ENCODE results near the gene VSIR. TPM values are rescaled to one million over a fixed set of nuclear protein-coding genes. Genes with fewer than 3 reads are reported as not detected.

The VSIR gene
- total RNA-seq, 1 donor from 2014 or later = 8.1 TPM

- DNase-seq = no peak
Observed at GRCh38 chr10:71782221-71782916, 9.0 kb upstream of the VSIR start.

GRCh38 chr10:71780719-71781118 lies 7.4 kb upstream of the VSIR start:
- no peak for DNase-seq

DNA sequence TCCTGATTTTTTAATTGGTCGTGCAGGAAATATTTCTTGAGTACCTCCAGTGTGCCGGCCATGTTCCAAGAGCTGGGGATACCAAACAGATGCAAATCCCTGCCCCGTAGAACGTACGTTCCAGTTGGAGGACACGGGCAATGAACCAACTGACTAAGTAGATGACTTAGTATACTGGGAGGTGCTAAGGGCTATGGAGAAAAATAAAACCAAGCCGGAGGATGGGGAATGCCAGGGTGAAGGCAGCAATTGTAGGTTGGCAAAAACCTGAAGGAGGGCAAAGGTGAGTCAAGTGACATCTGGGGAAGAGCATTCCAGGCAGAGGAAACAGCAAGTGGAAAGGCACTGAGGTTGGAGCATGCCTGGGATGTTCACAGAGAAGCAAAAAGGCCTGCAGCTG lies 6.8 kb upstream of the VSIR start:
- DNase-seq = no peak

DNA sequence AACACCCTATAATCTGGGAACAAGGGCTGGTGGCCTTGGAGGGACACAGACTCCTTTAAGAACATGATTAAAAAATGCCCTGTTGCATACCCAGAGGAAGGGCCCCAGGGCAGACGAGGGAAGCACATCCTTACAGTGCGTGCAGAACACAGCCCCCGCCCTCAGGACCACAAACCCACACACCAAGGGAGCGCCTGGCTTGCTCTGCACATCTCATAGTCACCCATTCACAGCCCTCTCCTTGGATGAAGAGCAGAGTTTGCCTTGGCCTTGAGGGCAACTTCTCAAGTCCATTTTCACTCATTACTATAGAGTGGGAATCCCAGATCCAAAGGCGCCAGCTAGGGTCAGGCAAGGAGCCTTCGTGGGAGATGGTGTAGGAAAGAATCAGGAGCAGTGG lies 6.3 kb upstream of the VSIR start:
- no peak for DNase-seq

DNA sequence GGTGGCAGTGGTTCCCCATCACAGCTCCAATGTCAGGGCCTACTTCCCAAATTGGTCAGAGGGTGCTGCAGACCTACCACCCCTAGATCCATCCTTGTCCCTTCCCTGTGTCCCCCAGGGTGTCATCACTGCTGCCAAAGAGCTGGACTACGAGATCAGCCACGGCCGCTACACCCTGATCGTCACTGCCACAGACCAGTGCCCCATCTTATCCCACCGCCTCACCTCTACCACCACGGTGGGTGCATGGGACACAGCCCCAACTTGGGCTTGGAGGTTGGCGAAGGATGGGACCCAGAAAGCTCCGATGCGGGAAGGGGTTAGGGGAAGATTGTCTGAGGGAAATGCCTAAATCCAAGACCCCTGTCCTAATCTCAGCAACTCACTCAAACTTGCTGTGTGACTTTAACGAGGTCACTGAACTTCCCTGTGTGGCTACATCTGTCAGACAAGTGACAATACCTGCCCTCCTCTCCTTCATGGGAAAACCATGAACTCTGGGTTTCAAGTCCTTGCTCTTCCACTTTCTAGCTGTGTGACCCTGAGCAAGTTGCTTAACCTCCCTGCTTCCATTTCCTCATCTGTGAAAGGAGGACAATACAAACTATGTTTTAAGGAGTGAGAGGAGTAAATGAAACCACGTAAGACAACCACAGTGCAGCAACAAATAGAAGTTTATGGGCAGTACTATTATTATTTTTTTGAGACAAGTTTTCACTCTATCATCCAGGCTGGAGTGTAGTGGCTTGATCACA lies 4.9 kb upstream of the VSIR start:
- DNase-seq = no peak

DNA sequence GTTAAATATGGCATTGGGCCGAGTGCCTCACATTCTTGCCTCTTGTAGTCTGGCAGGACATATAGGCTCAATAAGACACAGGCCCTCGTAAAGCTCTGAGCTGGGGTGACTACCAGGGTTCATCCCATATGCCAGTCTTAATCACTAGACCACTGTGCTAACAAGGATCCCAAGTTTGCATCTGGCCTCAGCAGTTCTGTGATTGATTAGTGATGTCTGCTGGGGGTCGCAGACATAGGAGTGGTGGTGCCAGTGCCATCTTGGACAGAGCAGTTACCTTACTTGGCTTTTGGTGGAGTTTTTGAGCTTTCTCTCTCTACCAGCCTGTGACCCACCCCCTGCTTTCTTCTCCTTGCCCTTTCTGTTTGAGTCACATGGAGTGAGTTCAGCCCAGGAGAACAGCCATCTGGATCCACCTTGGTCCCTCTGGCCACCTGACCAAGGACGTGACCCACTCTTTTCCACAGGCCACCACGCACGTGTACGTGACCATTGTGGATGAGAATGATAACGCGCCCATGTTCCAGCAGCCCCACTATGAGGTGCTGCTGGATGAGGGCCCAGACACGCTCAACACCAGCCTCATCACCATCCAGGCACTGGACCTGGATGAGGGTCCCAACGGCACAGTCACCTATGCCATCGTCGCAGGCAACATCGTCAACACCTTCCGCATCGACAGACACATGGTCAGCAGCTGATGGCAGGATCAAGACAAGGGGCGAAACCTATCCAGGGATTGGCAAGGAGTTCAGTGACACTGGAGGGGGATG lies 4.1 kb upstream of the VSIR start:
- DNase-seq = no peak

DNA sequence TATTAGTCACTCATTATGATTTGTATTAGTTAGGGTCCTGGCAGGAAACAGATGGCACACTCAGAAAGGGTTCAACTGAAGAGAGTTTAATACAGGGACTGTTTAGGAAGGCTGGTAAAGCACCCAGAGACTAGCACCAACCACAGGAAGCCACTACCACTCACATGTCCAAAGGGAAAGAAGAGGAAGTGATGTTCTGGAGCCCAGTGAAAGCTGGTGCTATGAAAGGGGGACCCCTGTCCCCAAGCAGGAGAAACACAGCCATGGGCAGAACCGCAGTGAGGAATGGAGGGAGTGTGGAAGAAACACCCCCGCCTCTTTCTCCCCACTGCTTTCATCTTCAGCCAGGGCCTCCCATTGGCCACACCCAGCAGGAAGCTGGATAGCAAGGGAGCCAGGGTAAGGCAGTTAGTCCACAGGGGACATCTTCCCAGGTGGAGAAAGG lies 3.2 kb upstream of the VSIR start:
- no peak for DNase-seq

- no peak for DNase-seq
Observed at GRCh38 chr10:71774916-71775702, 1.8 kb upstream of the VSIR start.

GRCh38 chr10:71772832-71773220 lies 494 bp downstream of the VSIR start:
- DNase-seq = no peak

DNA sequence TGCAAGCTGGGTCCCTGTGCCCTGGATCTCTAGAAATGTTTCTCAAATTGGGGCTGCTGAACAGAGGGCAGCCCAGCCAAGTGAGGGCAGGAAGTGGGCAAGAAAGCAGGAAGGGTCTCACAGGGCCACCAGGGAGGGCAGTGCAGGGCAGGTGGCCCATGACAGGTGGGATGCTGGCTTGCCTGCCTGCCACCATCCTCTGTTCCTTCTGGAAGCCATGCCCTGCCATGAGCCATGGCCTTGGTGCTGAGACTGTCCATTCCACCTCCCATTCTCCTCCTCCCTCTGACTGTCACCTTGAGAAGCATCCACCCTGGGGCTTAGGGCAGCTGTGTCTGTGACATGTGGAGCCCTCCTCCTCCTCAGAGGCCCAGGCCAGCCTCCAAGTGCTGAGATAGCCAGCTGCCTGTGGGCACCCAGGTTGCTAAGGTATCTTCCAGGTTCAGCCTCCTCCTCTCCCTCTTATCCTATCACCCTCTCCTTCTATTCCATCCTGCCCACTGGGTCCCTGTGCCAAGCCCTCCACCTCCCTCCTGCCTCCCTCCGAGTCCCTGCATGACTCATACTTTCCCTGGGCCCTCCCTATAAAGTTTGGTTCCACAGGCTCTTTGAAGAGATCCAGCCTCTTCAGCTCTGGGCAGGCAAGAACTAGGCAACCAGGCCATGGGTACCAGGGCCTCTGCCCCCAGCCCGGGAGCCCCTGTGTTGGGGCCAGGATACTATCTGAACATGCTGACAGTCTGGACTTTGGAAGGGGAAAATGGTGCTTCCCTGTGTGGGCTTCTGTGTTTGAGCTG lies 1.3 kb downstream of the VSIR start:
- DNase-seq = no peak

- no peak for DNase-seq
Observed at GRCh38 chr10:71771204-71771603, 2.1 kb downstream of the VSIR start.

DNA sequence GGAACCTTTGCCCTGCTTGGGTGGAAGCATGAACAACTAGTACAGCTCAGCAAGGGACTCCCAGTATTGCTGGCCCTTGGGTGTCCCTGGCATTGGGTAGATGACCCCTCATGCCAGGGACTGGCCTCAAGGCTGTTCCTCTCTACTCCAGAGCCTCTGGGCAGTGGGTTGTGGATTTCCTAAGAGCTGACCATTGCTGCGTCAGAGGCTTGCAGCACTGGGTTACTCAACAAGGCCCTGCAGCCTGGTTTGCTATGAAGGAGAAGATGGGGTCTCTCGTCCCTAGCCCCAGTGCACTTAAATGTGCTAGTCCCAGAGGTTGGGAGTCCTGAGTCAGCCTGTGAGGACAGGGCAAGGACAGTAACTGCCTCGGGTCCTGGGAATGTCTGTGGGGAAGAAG lies 2.5 kb downstream of the VSIR start:
- no peak for DNase-seq

- no peak for DNase-seq
Observed at GRCh38 chr10:71770255-71770654, 3.1 kb downstream of the VSIR start.

DNA sequence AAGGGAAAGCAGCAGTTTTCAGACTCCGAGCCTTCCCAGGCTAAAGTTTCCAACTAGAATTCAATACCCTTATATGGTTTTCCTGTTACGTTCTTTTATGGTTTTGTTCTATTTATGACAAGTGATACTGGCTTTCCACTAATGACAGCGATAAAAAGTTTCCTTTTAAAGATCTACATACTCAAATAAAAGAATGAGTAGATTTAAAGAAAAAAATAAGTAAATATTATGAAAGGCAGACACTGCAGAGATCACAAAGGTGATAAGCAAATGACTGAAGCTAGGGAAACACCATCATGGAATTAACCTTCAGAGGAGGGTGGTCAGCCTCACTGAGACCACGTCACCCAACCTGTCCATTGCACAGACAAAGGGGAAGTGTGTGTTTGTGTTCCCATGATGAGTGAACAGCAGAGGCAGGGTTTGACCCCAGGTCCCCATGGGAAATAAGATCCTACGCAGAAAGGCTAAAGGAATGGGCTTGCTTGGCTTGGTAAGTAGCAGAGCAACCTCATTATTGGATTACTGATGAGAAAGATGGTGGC lies 4.0 kb downstream of the VSIR start:
- DNase-seq = no peak

DNA sequence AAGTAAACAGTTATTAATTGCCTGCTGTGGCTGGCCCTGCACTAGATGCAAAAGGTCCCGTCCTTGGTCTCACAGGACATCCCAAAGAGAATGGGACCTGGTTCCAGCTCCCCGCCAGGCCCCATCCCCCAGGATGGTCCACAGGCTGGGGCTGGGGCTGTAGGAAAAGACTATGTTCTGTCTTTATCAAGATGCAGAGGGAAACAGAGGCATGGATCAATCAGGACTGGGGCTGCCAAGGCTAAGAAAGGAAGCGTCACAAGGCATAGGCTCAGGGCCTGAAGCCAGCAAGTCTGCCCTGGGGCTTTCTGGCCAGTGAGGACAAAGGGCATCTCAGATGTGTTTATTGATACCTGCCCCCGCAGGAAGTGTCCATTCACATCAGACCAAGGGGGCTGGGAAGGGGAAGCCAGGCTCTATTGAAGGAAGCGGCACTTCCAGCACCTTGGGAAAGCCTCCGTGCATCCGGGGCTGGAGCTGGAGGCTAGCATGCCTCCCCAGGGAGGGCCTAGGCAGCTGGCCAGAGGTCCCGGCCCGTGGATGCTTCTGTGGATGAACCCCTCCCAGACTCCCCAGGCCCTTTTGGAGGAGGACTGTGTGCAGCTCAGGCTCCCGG lies 5.8 kb downstream of the VSIR start:
- DNase-seq = no peak

DNA sequence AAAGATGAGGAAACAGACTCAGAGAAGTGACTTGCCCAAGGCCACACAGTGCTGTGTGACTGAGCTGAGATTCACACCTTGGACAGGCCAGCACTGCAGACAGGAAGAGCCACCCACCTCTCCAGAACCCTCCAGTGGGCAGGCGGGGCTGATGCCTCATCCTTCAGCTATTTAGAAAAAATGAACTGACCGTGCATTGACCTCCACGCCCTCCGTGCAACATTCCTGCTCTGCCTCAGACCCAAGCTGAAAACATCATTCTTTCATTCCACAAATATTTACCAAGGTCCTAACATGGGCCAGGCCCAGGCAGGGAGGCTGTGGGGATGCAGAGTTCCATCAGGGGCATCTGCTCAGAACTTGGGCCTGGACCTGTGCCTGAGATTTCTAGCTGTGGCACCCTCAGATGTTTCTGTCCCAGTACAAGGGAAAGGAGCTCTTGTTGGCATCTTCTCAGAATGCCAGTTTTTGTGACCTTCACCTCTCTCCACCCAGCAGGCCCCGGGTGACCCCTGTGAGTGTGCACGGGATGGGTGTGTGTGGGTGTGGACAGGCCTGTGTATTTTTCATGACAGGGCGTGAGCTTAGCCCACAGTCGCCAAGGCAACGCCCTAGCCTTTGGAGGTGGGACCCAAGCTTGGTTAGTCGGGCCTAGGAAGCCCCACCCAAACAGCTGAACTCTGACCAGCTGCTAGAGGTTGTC lies 6.5 kb downstream of the VSIR start:
- no peak for DNase-seq

DNA sequence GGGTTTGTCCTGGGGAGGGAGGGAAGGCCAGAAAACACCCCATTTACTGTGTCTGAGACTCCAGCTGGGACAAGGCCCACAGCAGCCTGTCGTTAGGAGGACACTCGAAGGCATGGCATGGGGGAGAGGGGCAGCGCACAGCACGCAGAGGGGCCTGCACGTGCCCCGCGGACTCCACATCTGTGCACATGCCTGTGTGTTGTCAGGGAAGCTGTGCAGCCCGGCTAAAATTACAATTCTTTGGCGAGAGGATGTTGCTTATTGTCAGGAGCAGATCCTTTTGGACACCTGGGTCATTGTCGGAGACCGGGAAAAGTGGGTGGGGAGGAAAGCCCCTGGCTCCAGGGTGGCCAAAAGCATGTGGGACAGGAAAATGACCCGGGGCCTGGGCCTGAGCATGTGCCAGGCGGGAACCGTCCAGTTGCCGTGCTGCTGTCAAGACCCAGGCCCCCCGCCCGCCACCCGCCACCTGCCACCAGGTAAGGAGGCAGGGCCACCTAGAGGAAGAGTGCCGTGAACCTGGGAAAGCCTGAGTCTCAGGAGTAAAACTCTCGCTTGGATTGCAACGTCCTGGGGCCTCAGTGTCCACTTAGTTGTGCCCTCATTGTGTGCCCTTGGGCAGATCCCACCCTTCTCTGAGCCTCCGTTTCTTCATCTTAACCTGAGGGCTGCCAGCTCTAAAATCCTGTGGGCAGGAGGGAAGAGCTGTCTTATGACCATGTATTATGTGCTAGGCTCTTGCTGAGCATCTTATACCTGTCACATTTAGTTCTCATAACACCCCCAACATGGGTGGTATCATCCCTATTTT lies 7.2 kb downstream of the VSIR start:
- no peak for DNase-seq

DNA sequence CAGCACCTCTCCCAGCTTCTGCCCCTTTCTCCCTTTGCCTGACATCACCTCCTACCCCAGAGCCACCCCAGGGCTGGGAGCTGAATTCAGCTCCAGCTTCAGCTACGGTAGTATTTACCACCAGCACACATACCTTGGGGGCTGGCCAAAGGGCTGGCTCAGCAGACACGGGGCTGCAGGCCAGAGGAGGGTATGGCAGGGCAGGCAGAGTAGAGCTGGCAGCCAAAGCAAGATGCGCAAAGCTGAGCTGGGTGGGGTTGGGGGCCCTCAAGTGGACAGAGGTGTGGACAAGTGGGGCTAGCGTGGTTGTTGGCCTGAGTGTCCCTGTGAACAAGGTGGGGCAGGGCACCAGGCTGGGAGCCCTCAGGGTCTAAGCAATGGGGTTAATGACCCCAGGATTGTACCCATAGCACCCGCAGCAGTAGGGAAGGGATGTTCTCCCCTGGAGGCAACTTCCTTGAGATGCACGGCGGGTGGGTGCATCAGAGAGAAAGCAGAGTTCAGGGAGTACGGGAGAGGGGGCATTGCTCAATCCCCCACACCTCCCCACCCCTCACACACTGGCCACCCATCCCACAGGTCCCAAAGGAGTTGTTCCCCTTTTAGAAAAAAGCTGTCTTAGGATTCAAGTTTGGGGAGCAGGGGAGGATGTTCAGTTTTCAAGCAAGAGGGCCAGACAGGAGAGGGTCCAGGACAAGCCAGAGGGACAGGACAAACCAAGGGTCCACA lies 8.0 kb downstream of the VSIR start:
- no peak for DNase-seq

Measured in occipital lobe (tissue), 2 donors.